Endometrium (tissue), 2 donors: Measurements from ENCODE around the gene WASHC1.
"Not testable (repeated sequence)": the region's sequence is repeated elsewhere in the genome, so short reads cannot be mapped to it uniquely, and the experiment has no call there.

Experiments used
- FAIRE-seq: peaks from 2 replicates; lab custom pipeline; 2012; peaks lifted over from hg19 to GRCh38; lab: Jason Lieb, UNC
- donor health status: control.
- donor health status: control.

The WASHC1 gene

GRCh38 chr9:14129-14809 lies 15.0 kb downstream of the WASHC1 start:
- not testable (repeated sequence) for FAIRE-seq

GRCh38 chr9:11206-11605 lies 18.1 kb downstream of the WASHC1 start:
- FAIRE-seq: not testable (repeated sequence)

- not testable (repeated sequence) for FAIRE-seq
These were observed 18.6 kb downstream of the WASHC1 start for GRCh38 chr9:10653-11053.

GRCh38 chr9:10207-10606 lies 19.0 kb downstream of the WASHC1 start:
- FAIRE-seq: not testable (repeated sequence)
